RWPE2 (cell line): ENCODE measurements around the gene PNRC1.

Experiments used
- ATAC-seq: fragments of 200-7000 bp; cut with Tn5 transposase; 3 replicates; pipeline ENCODE4 v1.9.1; 2021; ENCODE audit warnings: low read depth
- DNase-seq: peaks from one replicate; pipeline ENCODE4 v3.0.0-alpha.2; 2020; ENCODE audit warnings: low spot score
- H3K27ac ChIP-seq: fragments of 450-650 bp; 2 replicates; pipeline ENCODE4 v1.5.1; 2017; ENCODE audit warnings: mild to moderate bottlenecking; ENCODE audit not compliant: poor library complexity, severe bottlenecking
- H3K27me3 ChIP-seq: fragments of 250-450 bp; sonication (Bioruptor Pico); 2 replicates; pipeline ENCODE4 v1.5.1; 2021; ENCODE audit warnings: mild to moderate bottlenecking, moderate library complexity; ENCODE audit not compliant: insufficient read depth, poor library complexity, severe bottlenecking
- H3K36me3 ChIP-seq: fragments of 250-450 bp; sonication (Bioruptor Pico); 2 replicates; pipeline ENCODE4 v1.5.1; 2020; ENCODE audit warnings: low read depth, mild to moderate bottlenecking, moderate library complexity
- H3K4me1 ChIP-seq: fragments of 250-450 bp; sonication (Bioruptor Pico); 2 replicates; pipeline ENCODE4 v1.5.1; 2021; ENCODE audit warnings: mild to moderate bottlenecking, moderate library complexity; ENCODE audit not compliant: insufficient read depth, poor library complexity, severe bottlenecking
- H3K4me3 ChIP-seq: fragments of 250-450 bp; sonication (Bioruptor Pico); 2 replicates; pipeline ENCODE4 v1.5.1; 2021; ENCODE audit warnings: mild to moderate bottlenecking, moderate library complexity; ENCODE audit not compliant: severe bottlenecking
- H3K9me3 ChIP-seq: fragments of 250-450 bp; sonication (Bioruptor Pico); 2 replicates; pipeline ENCODE4 v1.5.1; 2021; ENCODE audit warnings: mild to moderate bottlenecking, moderate library complexity; ENCODE audit not compliant: severe bottlenecking
- TF ChIP-seq, protein P1 (sequence below): fragments of 450-650 bp; IDR thresholded peaks from one replicate; pipeline ENCODE4 v1.5.1; 2017; ENCODE audit warnings: mild to moderate bottlenecking, moderate library complexity; ENCODE audit not compliant: poor library complexity, severe bottlenecking

The PNRC1 gene

DNA sequence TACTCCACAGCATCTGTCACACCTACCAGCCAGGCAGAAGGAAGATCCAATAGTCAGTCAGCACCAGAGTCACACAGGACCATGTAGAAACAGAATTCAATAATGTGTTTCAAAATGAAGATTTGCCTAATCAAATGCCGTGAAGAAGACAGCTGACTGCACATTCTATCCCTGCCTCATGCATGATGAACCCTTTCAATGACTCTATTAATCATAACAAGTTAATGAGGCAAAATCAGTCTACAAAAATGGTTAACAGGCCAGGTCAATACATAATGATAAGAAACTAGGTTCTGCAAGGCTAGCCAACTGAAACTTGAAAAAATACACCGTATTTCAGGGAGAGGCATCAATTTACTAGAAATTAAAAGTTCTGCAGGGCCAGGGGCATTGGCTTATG, 6.7 kb upstream of the PNRC1 start:
- no peak overlapping the region for H3K4me3 ChIP-seq
- DNase-seq, result no peak
- no peaks in the 10 kb centered on the region for H3K4me1 ChIP-seq
- no peaks in the 10 kb centered on the region for H3K27me3 ChIP-seq
- H3K27ac ChIP-seq, result no peak overlapping the region
- no peaks in the 10 kb centered on the region for H3K9me3 ChIP-seq
- no peak for ATAC-seq
- TF ChIP-seq, protein P1, sequence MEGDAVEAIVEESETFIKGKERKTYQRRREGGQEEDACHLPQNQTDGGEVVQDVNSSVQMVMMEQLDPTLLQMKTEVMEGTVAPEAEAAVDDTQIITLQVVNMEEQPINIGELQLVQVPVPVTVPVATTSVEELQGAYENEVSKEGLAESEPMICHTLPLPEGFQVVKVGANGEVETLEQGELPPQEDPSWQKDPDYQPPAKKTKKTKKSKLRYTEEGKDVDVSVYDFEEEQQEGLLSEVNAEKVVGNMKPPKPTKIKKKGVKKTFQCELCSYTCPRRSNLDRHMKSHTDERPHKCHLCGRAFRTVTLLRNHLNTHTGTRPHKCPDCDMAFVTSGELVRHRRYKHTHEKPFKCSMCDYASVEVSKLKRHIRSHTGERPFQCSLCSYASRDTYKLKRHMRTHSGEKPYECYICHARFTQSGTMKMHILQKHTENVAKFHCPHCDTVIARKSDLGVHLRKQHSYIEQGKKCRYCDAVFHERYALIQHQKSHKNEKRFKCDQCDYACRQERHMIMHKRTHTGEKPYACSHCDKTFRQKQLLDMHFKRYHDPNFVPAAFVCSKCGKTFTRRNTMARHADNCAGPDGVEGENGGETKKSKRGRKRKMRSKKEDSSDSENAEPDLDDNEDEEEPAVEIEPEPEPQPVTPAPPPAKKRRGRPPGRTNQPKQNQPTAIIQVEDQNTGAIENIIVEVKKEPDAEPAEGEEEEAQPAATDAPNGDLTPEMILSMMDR, result no peak
- H3K36me3 ChIP-seq, result no peaks in the 10 kb centered on the region

DNA sequence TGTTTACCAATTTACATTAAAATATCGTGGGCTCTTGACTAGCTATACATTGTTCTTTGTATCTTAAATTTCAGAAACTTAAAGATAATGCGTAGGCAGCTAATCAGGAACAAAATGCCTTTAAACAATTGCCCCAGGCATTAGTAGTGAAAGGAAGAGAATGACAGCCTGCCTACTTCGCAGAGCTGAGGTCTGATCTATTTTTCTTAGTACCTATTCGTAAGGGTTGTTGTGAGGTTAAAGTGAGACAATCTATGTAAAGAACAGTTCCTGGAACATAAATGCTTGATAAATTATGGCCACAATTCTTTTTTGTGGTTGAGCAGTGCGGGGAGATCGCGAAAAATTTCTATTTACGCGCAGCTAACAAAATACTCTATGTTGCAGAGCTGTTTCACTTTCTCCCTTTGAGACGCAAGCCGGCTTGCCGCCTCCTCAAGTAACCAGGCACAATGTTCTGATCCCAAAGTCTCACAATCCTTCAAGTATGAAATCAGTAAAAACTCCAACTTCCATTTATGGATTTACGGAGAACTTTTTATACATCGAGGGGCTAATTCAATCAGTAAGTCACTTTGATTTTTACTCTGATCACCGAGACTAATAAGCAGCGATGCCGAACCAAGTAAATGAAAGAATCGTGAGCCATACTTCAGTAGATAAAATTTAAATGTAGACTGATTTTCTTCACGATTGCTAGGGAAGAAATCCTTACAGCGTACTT, 878 bp upstream of the PNRC1 start:
- 0 out of 3 replicates have a peak, but pooled peaks have one; percentile 12 for ATAC-seq

DNA sequence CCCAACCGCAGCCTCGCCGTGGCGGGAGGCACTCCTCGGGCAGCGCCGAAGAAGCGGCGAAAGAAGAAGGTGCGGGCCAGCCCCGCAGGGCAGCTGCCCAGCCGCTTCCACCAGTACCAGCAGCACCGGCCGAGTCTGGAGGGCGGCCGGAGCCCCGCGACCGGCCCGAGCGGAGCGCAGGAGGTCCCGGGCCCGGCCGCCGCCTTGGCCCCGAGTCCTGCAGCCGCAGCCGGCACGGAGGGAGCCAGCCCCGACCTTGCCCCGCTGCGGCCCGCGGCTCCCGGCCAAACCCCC, 525 bp downstream of the PNRC1 start:
- TF ChIP-seq, protein P1, result no peak
- no peaks in the 10 kb centered on the region for H3K27me3 ChIP-seq
- peak; percentile 16 for ATAC-seq
- peak overlapping the region; percentile 80 for H3K4me3 ChIP-seq
- H3K4me1 ChIP-seq, result peaks cover 17% of the 10 kb centered on the region
- peak overlapping the region; percentile 89 for H3K27ac ChIP-seq
- no peak for DNase-seq
- H3K36me3 ChIP-seq, result peaks cover 41% of the 10 kb centered on the region
- H3K9me3 ChIP-seq, result no peaks in the 10 kb centered on the region

More for the DNA sequence above, 878 bp upstream of the PNRC1 start:
- no peaks in the 10 kb centered on the region for H3K9me3 ChIP-seq
- H3K27ac ChIP-seq, result peak overlapping the region; percentile 89
- peak overlapping the region; percentile 80 for H3K4me3 ChIP-seq
- DNase-seq, result no peak
- peaks cover 14% of the 10 kb centered on the region for H3K4me1 ChIP-seq
- peaks cover 30% of the 10 kb centered on the region for H3K36me3 ChIP-seq
- H3K27me3 ChIP-seq, result no peaks in the 10 kb centered on the region
- TF ChIP-seq, protein P1, result no peak

DNA sequence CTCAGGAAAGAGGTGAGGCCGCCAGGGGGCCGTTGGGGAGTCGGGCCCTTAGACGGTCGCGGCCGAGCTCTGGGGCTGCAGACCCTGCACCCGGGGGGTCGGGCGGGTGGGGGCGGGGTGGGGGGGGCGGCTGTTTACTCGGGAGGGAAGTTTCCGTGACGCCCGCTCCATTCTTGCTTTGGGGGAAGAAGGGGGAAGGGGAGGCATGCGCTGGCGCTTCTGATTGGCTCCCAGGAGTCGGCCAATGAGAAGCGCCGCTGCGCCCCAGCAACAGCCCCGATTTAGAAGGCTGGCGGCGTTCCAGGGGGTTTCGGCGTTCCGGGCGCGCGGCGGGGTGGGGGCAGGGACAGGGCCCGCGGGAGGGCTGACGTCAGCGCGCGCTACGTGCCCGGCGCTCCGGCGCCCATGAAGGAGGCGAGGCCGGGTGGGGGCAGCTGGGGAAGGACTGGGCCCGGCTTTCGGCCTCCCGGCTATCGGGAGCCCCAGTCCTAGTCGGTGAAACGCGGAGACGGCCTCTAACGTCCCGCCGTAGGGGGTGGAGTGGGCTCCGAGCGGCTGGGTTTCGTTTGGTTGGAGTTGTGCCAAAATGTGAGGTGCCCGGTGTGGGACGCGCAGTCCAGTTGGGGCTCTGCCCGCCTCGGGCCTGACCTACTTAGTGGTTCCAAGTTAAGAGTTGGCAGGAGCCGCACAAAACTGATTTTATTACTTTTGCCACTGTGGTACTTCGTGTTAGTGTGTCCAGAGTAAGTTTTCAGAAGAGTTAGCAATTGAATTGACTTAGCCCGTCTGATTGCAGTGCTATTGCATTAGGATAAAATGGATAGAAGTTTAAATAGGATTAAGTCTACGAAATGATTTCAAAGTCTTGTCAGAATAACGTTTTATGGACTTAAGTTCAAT, 1.1 kb downstream of the PNRC1 start:
- TF ChIP-seq, protein P1, result no peak
- DNase-seq (peak; percentile 98), ATAC-seq (peak; percentile 51)
- Histone ChIP-seq H3K4me1 (peaks cover 17% of the 10 kb centered on the region), H3K27me3 (no peaks in the 10 kb centered on the region), H3K27ac (peak overlapping the region; percentile 89), H3K4me3 (peak overlapping the region; percentile 80), H3K36me3 (peaks cover 41% of the 10 kb centered on the region), H3K9me3 (no peaks in the 10 kb centered on the region)
